Uterus (tissue), 4 donors: Measurements from ENCODE around the gene CORO6. TPM values are rescaled to one million over a fixed set of nuclear protein-coding genes. Genes with fewer than 3 reads are reported as not detected.
"Not testable (repeated sequence)": the region's sequence is repeated elsewhere in the genome, so short reads cannot be mapped to it uniquely, and the experiment has no call there.

Experiments used
- DNase-seq, 2 donors: peaks; one replicate each; pipeline ENCODE4 v3.0.0-alpha.2; 2019 to 2020
- H3K27ac ChIP-seq, 2 donors: fragments of 200-600 bp; sonication (generic); 1 replicate in 1 of 2; 2 replicates in 1 of 2; pipeline ENCODE4 v1.5.1; 2016 to 2018
- H3K27me3 ChIP-seq, 2 donors: fragments of 200-600 bp; sonication (generic); one replicate each; pipeline ENCODE4 v1.5.1; 2018 to 2019; ENCODE audit warnings: control low read depth in 1 of 2
- H3K36me3 ChIP-seq, 2 donors: fragments of 200-600 bp; sonication (generic); one replicate each; pipeline ENCODE4 v1.5.1; 2019; ENCODE audit warnings: control low read depth in 1 of 2
- H3K4me1 ChIP-seq, 2 donors: fragments of 200-600 bp; sonication (generic); one replicate each; pipeline ENCODE4 v1.5.1; 2018 to 2019; ENCODE audit warnings: control low read depth in 1 of 2
- H3K4me3 ChIP-seq, 2 donors: fragments of 200-600 bp; sonication (generic); 1 replicate in 1 of 2; 2 replicates in 1 of 2; pipeline ENCODE4 v1.5.1; 2018 to 2019; ENCODE audit warnings: mild to moderate bottlenecking in 1 of 2
- H3K9me3 ChIP-seq, 2 donors: fragments of 200-600 bp; sonication (generic); one replicate each; pipeline ENCODE4 v1.5.1; 2019; ENCODE audit warnings: control low read depth in 1 of 2
- CTCF ChIP-seq, 4 experiments: fragments of 200-600 bp in 2 of 4; fragments of 450-650 bp in 2 of 4; sonication (generic) in 2 of 4; IDR thresholded peaks; one replicate each; pipeline ENCODE4 v1.5.1; 2016 to 2019; ENCODE audit warnings: antibody characterized with exemption in 4 of 4, mild to moderate bottlenecking in 2 of 4, moderate library complexity in 1 of 4
- POLR2A ChIP-seq, 2 donors: fragments of 450-650 bp; IDR thresholded peaks; one replicate each; pipeline ENCODE4 v1.6.1; 2016; ENCODE audit warnings: antibody characterized with exemption in 2 of 2, mild to moderate bottlenecking in 1 of 2, moderate library complexity in 1 of 2
- intact Hi-C: fragments of 100-400 bp; cut with DNase I; formaldehyde crosslinking; loops from one replicate; pipeline ENCODE4 v1.15.1; 2023; ENCODE audit warnings: low total_unique reads
- total RNA-seq, 4 donors: library from RNA; depleted of rRNA in 3 of 4; stranded (reverse); fragments of >200 nt in 3 of 4; gene quantifications; one replicate each; pipeline versions ENCODE4 v1.1.0 to v1.2.4, GENCODE V29; 2014 to 2023
- donor health status: DM: yes; HTN: yes; CAD: no.

Gene CORO6
- total RNA-seq, 4 donors from 2014 or later: 3.8 to 7.8 (median 5.1) TPM

GRCh38 chr17:29653995-29654714, 31.4 kb upstream of the CORO6 start:
- Histone ChIP-seq H3K27ac (peak overlapping the region in 1 of 2 donors; percentile 27), H3K27me3 (no peaks in the 10 kb centered on the region), H3K36me3 (no peaks in the 10 kb centered on the region), H3K4me3 (no peak overlapping the region), H3K4me1 (no peaks in the 10 kb centered on the region), H3K9me3 (no peaks in the 10 kb centered on the region)
- intact Hi-C loops: no loop called here
- no peak for DNase-seq
- no peak for TF ChIP-seq POLR2A (IDR thresholded peaks at IDR 0.05)
- no peak for TF ChIP-seq CTCF (IDR thresholded peaks at IDR 0.05)

- Histone ChIP-seq H3K4me3 (no peak overlapping the region), H3K27me3 (no peaks in the 10 kb centered on the region), H3K4me1 (no peaks in the 10 kb centered on the region), H3K9me3 (no peaks in the 10 kb centered on the region), H3K36me3 (no peaks in the 10 kb centered on the region), H3K27ac (no peak overlapping the region)
- TF ChIP-seq CTCF (IDR thresholded peaks at IDR 0.05): no peak
- no peak for TF ChIP-seq POLR2A (IDR thresholded peaks at IDR 0.05)
- intact Hi-C loops: no loop called here
- DNase-seq: no peak
These were observed 30.3 kb upstream of the CORO6 start for GRCh38 chr17:29652976-29653375.

- H3K9me3 ChIP-seq, intact Hi-C loops, H3K27ac ChIP-seq, H3K4me3 ChIP-seq, H3K27me3 ChIP-seq, DNase-seq, H3K36me3 ChIP-seq, H3K4me1 ChIP-seq: not testable (repeated sequence)
These were observed 29.2 kb upstream of the CORO6 start for GRCh38 chr17:29651913-29652312.

GRCh38 chr17:29650396-29650795, 27.7 kb upstream of the CORO6 start:
- Histone ChIP-seq H3K27me3 (no peaks in the 10 kb centered on the region), H3K9me3 (no peaks in the 10 kb centered on the region), H3K27ac (peak overlapping the region in 1 of 2 donors; percentile 24), H3K4me3 (no peak overlapping the region), H3K36me3 (no peaks in the 10 kb centered on the region), H3K4me1 (peaks cover 0 to 9% of the 10 kb centered on the region in 2 donors)
- TF ChIP-seq CTCF (IDR thresholded peaks at IDR 0.05): no peak
- no peak for TF ChIP-seq POLR2A (IDR thresholded peaks at IDR 0.05)
- no peak for DNase-seq
- intact Hi-C loops: no loop called here

GRCh38 chr17:29649359-29649758, 26.6 kb upstream of the CORO6 start:
- Histone ChIP-seq H3K27me3 (no peaks in the 10 kb centered on the region), H3K36me3 (no peaks in the 10 kb centered on the region), H3K4me1 (peaks cover 0 to 9% of the 10 kb centered on the region in 2 donors), H3K4me3 (no peak overlapping the region), H3K27ac (peak overlapping the region in 1 of 2 donors; percentile 12), H3K9me3 (no peaks in the 10 kb centered on the region)
- TF ChIP-seq POLR2A (IDR thresholded peaks at IDR 0.05): no peak
- no peak for TF ChIP-seq CTCF (IDR thresholded peaks at IDR 0.05)
- intact Hi-C loops: no loop called here
- DNase-seq: no peak
